ENCODE measurements around the gene KLHL29. TPM values are rescaled to one million over a fixed set of nuclear protein-coding genes. Genes with fewer than 3 reads are reported as not detected.

KLHL29 gene
- total RNA-seq, 1 donor from 2014 or later, result 3.4 TPM

GRCh38 chr2:23510471-23510870 lies 125.5 kb downstream of the KLHL29 start:
- DNase-seq (ENCODE audit: low read depth in 2 of 2), result no peak

- DNase-seq (ENCODE audit: low read depth in 2 of 2), result no peak
Observed at GRCh38 chr2:23512778-23513177, 127.8 kb downstream of the KLHL29 start.

GRCh38 chr2:23513245-23513871 lies 128.4 kb downstream of the KLHL29 start:
- DNase-seq (ENCODE audit: low read depth in 2 of 2), result no peak

GRCh38 chr2:23513872-23514793 lies 129.2 kb downstream of the KLHL29 start:
- DNase-seq (ENCODE audit: low read depth in 2 of 2), result no peak

- no peak for DNase-seq (ENCODE audit: low read depth in 2 of 2)
Observed at GRCh38 chr2:23516520-23517256, 131.7 kb downstream of the KLHL29 start.

- DNase-seq (ENCODE audit: low read depth in 2 of 2), result no peak
Observed at GRCh38 chr2:23518481-23519333, 133.7 kb downstream of the KLHL29 start.

GRCh38 chr2:23519334-23519651 lies 134.3 kb downstream of the KLHL29 start:
- DNase-seq (ENCODE audit: low read depth in 2 of 2), result no peak

GRCh38 chr2:23520256-23520655 lies 135.3 kb downstream of the KLHL29 start:
- DNase-seq (ENCODE audit: low read depth in 2 of 2), result no peak

GRCh38 chr2:23521060-23521459 lies 136.1 kb downstream of the KLHL29 start:
- DNase-seq (ENCODE audit: low read depth in 2 of 2), result no peak

- no peak for DNase-seq (ENCODE audit: low read depth in 2 of 2)
Observed at GRCh38 chr2:23522726-23523372, 137.9 kb downstream of the KLHL29 start.

- DNase-seq (ENCODE audit: low read depth in 2 of 2), result no peak
Observed at GRCh38 chr2:23523373-23524260, 138.6 kb downstream of the KLHL29 start.

- DNase-seq (ENCODE audit: low read depth in 2 of 2), result peak in 1 of 2 donors; percentile 24
Observed at GRCh38 chr2:23524261-23524706, 139.3 kb downstream of the KLHL29 start.

GRCh38 chr2:23525137-23525765 lies 140.3 kb downstream of the KLHL29 start:
- DNase-seq (ENCODE audit: low read depth in 2 of 2), result no peak

- no peak for DNase-seq (ENCODE audit: low read depth in 2 of 2)
Observed at GRCh38 chr2:23526114-23526513, 141.1 kb downstream of the KLHL29 start.

GRCh38 chr2:23526835-23527790 lies 142.1 kb downstream of the KLHL29 start:
- DNase-seq (ENCODE audit: low read depth in 2 of 2), result no peak

- no peak for DNase-seq (ENCODE audit: low read depth in 2 of 2)
Observed at GRCh38 chr2:23528171-23528570, 143.2 kb downstream of the KLHL29 start.

GRCh38 chr2:23528690-23529089 lies 143.7 kb downstream of the KLHL29 start:
- DNase-seq (ENCODE audit: low read depth in 2 of 2), result no peak

GRCh38 chr2:23529659-23530058 lies 144.7 kb downstream of the KLHL29 start:
- no peak for DNase-seq (ENCODE audit: low read depth in 2 of 2)
